Measurements from ENCODE around the gene PNRC1. TPM values are rescaled to one million over a fixed set of nuclear protein-coding genes. Genes with fewer than 3 reads are reported as not detected.

PNRC1 gene
- polyA plus RNA-seq, 2 of the 4 experiments (the other 2 are of a cell fraction) = 27.2 to 37.8 TPM

GRCh38 chr6:89073014-89073620 is 7.4 kb upstream of the PNRC1 start:
- CTCF ChIA-PET = interaction anchor here (1.0 kb wide), 1 partner anchor 91 kb away, joined by 4 read pairs; no protein-coding TSS in a partner anchor
- Histone ChIP-seq H3K4me2 (no peak overlapping the region), H3K9me3 (no peaks in the 10 kb centered on the region), H3K4me3 (no peak overlapping the region), H3K27ac (no peak overlapping the region), H3K4me1 (peaks cover 7% of the 10 kb centered on the region; the same call in 2 of the 3 replicates)
- ATAC-seq (no peak), DNase-seq (ENCODE audit: low read depth in 1 of 2, low spot score in 1 of 2) (no peak), FAIRE-seq (no peak)
- POLR2A ChIA-PET = no interaction called here
- WGBS (ENCODE audit: missing lambda C conversion rate) = 63% methylated on average over 4 of the region's 4 CpGs
- TF ChIP-seq ZSCAN20 (CRISPR knock-in tag; IDR thresholded peaks at IDR 0.05) = no peak
- no peak for TF ChIP-seq FOSL2 (IDR thresholded peaks at IDR 0.05)
- TF ChIP-seq FOSL2 (CRISPR knock-in tag; IDR thresholded peaks at IDR 0.05) = no peak
- no peak for TF ChIP-seq EHF (CRISPR knock-in tag; IDR thresholded peaks at IDR 0.05)
- no peak for TF ChIP-seq PBX3 (IDR thresholded peaks at IDR 0.05)
- TF ChIP-seq CHD2 (IDR thresholded peaks at IDR 0.05; ENCODE audit: low read length, partially characterized antibody) = no peak
- no peak for TF ChIP-seq HOXB5 (CRISPR knock-in tag; IDR thresholded peaks at IDR 0.05)

GRCh38 chr6:89073840-89074239 is 6.7 kb upstream of the PNRC1 start:
- DNase-seq (ENCODE audit: low read depth in 1 of 2, low spot score in 1 of 2) (no peak), FAIRE-seq (no peak), ATAC-seq (no peak)
- CTCF ChIA-PET = interaction anchor here (1.3 to 3.0 kb wide), 2 partner anchors 23 to 91 kb away, joined by 3 to 9 read pairs; no protein-coding TSS in a partner anchor
- H3K4me3 ChIP-seq = no peak overlapping the region
- H3K9me3 ChIP-seq = no peaks in the 10 kb centered on the region
- H3K4me2 ChIP-seq = no peak overlapping the region
- no peak for TF ChIP-seq NPAS2 (CRISPR knock-in tag; IDR thresholded peaks at IDR 0.05; ENCODE audit: borderline replicate concordance)
- TF ChIP-seq NFE2L2 (conservative IDR thresholded peaks at IDR 0.05; ENCODE audit: low read length) = no peak
- no peak for TF ChIP-seq RNF2 (IDR thresholded peaks at IDR 0.05; ENCODE audit: borderline replicate concordance, low read depth)
- no peak for TF ChIP-seq BCL3 (IDR thresholded peaks at IDR 0.05)
- TF ChIP-seq RCOR1 (IDR thresholded peaks at IDR 0.05; ENCODE audit: low read depth, low read length) = no peak
- TF ChIP-seq SREBF2 (IDR thresholded peaks at IDR 0.05) = no peak
- TF ChIP-seq POLR2A (IDR thresholded peaks at IDR 0.05; ENCODE audit: low read length) = no peak
- no peak for TF ChIP-seq MAZ (IDR thresholded peaks at IDR 0.05; ENCODE audit: borderline replicate concordance, low read depth, low read length)
- no peak for TF ChIP-seq CBX8 (IDR thresholded peaks at IDR 0.05)
- no peak for TF ChIP-seq TFCP2L1 (CRISPR knock-in tag; IDR thresholded peaks at IDR 0.05)
- TF ChIP-seq RARB (CRISPR knock-in tag; IDR thresholded peaks at IDR 0.05) = no peak
- TF ChIP-seq MAX (IDR thresholded peaks at IDR 0.05) = no peak
- no peak for TF ChIP-seq EHMT2 (IDR thresholded peaks at IDR 0.05; ENCODE audit: low read depth)
- TF ChIP-seq BHLHE40 (IDR thresholded peaks at IDR 0.05; ENCODE audit: low read depth, low read length) = no peak
- no peak for TF ChIP-seq GATA3 (IDR thresholded peaks at IDR 0.05; ENCODE audit: borderline replicate concordance)
- no peak for TF ChIP-seq MYC (IDR thresholded peaks at IDR 0.05; ENCODE audit: borderline replicate concordance, low read length)
- 86% methylated on average over 2 of the region's 2 CpGs for WGBS (ENCODE audit: missing lambda C conversion rate)
- H3K27ac ChIP-seq = no peak overlapping the region
- no peaks in the 10 kb centered on the region; the same call in 2 of the 3 replicates for H3K4me1 ChIP-seq
- POLR2A ChIA-PET = interaction anchor here (1.2 kb wide), 1 partner anchor 39 kb away, joined by 3 read pairs; no protein-coding TSS in a partner anchor
